Measurements from ENCODE around the gene IFNL1. TPM values are rescaled to one million over a fixed set of nuclear protein-coding genes. Genes with fewer than 3 reads are reported as not detected.
"Not testable (repeated sequence)": the region's sequence is repeated elsewhere in the genome, so short reads cannot be mapped to it uniquely, and the experiment has no call there.

Gene IFNL1
- total RNA-seq, 1 donor from 2014 or later = not detected

DNA sequence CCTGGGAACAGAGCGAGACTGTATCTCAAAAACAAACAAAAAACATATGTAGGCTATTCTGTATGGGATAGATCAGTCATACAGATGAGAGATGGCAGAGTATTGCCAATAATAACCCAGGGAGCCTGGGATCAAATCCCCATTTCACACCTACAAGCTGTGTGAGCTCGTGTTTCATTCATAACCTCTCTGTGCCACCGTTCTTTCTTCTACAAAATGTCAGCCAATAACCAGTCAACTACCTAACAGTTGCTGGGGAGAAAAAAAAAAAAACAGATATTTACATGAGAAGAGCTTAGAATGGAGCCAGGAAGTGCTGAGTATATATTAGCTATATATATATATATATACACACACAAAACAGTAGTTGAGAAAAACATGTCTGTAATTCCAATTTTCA is 34.5 kb upstream of the IFNL1 start:
- TF ChIP-seq CTCF (IDR thresholded peaks at IDR 0.05; ENCODE audit: insufficient read depth, low read length, poor library complexity, severe bottlenecking) = no peak
- H3K27me3 ChIP-seq (ENCODE audit: control insufficient read depth, insufficient read depth, low read length) = peaks cover 37% of the 10 kb centered on the region

GRCh38 chr19:39262496-39262895 is 33.7 kb upstream of the IFNL1 start:
- Histone ChIP-seq H3K36me3 (ENCODE audit: control insufficient read depth, insufficient read depth, low read length) (no peaks in the 10 kb centered on the region), H3K27me3 (ENCODE audit: control insufficient read depth, insufficient read depth, low read length) (peaks cover 39% of the 10 kb centered on the region), H3K4me3 (ENCODE audit: low read depth, low read length) (no peak overlapping the region)
- no peak for TF ChIP-seq CTCF (IDR thresholded peaks at IDR 0.05; ENCODE audit: insufficient read depth, low read length, poor library complexity, severe bottlenecking)
- DNase-seq (ENCODE audit: low read depth) = no peak

More for the DNA sequence above, 34.5 kb upstream of the IFNL1 start:
- H3K4me3 ChIP-seq (ENCODE audit: low read depth, low read length) = no peak overlapping the region
- DNase-seq (ENCODE audit: low read depth) = no peak
- no peaks in the 10 kb centered on the region for H3K36me3 ChIP-seq (ENCODE audit: control insufficient read depth, insufficient read depth, low read length)

GRCh38 chr19:39263912-39264305 is 32.3 kb upstream of the IFNL1 start:
- H3K36me3 ChIP-seq (ENCODE audit: control insufficient read depth, insufficient read depth, low read length) = no peaks in the 10 kb centered on the region
- TF ChIP-seq CTCF (IDR thresholded peaks at IDR 0.05; ENCODE audit: insufficient read depth, low read length, poor library complexity, severe bottlenecking) = no peak
- H3K27me3 ChIP-seq (ENCODE audit: control insufficient read depth, insufficient read depth, low read length) = peaks cover 39% of the 10 kb centered on the region
- H3K4me3 ChIP-seq (ENCODE audit: low read depth, low read length) = no peak overlapping the region
- no peak for DNase-seq (ENCODE audit: low read depth)

GRCh38 chr19:39264306-39265290 is 31.6 kb upstream of the IFNL1 start:
- Histone ChIP-seq H3K27me3 (ENCODE audit: control insufficient read depth, insufficient read depth, low read length) (peaks cover 39% of the 10 kb centered on the region), H3K4me3 (ENCODE audit: low read depth, low read length) (no peak overlapping the region), H3K36me3 (ENCODE audit: control insufficient read depth, insufficient read depth, low read length) (no peaks in the 10 kb centered on the region)
- TF ChIP-seq CTCF (IDR thresholded peaks at IDR 0.05; ENCODE audit: insufficient read depth, low read length, poor library complexity, severe bottlenecking) = no peak
- no peak for DNase-seq (ENCODE audit: low read depth)

DNA sequence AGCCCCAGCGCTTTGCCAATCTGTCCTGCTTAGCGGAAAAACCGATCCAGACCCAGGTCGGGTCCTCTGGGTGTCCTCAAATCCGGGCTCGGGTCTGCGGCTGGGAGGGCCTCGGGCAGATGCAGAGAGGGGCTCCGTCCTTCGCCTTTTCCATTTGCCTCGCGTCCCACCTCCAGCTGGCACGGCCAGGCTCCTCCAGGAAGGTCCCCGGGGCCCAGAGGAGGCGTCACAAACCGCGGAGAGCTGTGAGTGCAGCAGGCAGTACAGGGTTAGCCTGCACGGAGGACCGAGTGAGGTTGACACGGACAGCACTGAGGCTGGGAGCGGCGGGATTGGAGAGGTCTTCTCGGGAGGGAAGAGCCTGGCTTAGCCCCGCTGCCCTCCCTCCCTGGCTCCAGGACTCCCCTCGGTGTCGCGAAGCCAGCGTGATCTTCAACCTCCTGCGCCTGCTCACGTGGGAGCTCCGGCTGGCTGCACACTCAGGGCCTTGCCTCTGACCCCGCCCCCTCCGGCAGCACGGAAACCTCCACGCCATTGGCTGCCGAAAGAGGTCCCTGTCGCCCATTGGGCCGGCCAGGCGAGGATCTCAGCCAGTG is 30.8 kb upstream of the IFNL1 start:
- Histone ChIP-seq H3K27me3 (ENCODE audit: control insufficient read depth, insufficient read depth, low read length) (peaks cover 40% of the 10 kb centered on the region), H3K4me3 (ENCODE audit: low read depth, low read length) (no peak overlapping the region)
- no peak for DNase-seq (ENCODE audit: low read depth)

DNA sequence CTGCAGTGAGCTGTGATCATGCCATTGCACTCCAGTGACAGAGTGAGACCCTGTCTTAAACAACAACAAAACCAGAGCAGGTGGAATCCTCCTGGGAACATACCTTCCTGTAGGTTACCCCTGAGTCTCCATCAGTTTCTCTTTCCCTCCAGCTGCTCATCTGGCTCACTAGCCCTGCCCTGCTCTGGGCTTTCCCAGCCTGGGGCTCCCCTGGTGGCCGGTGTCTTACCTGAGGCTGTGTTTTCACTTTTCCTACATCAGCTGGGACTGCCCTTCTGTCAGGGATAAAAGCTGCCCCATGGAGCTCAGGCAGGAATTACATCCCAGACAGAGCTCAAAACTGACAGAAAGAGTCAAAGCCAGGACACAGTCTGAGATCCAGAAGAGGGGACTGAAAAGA is 28.1 kb upstream of the IFNL1 start, which contains the start of gene IFNL2:
TSS of gene IFNL2 (plus strand) at position 312 of the 400 bp plus-strand sequence. CDS start 173 bp downstream, outside the sequence.
- not testable (repeated sequence) for H3K36me3 ChIP-seq (ENCODE audit: control insufficient read depth, insufficient read depth, low read length); H3K4me3 ChIP-seq (ENCODE audit: low read depth, low read length); DNase-seq (ENCODE audit: low read depth)
- peaks cover 31% of the 10 kb centered on the region for H3K27me3 ChIP-seq (ENCODE audit: control insufficient read depth, insufficient read depth, low read length)

More for the DNA sequence above, 30.8 kb upstream of the IFNL1 start:
- TF ChIP-seq CTCF (IDR thresholded peaks at IDR 0.05; ENCODE audit: insufficient read depth, low read length, poor library complexity, severe bottlenecking) = no peak
- H3K36me3 ChIP-seq (ENCODE audit: control insufficient read depth, insufficient read depth, low read length) = no peaks in the 10 kb centered on the region

- not testable (repeated sequence) for H3K4me3 ChIP-seq (ENCODE audit: low read depth, low read length); DNase-seq (ENCODE audit: low read depth); H3K36me3 ChIP-seq (ENCODE audit: control insufficient read depth, insufficient read depth, low read length)
- peaks cover 27% of the 10 kb centered on the region for H3K27me3 ChIP-seq (ENCODE audit: control insufficient read depth, insufficient read depth, low read length)
Observed at GRCh38 chr19:39268531-39269223, 27.5 kb upstream of the IFNL1 start.

DNA sequence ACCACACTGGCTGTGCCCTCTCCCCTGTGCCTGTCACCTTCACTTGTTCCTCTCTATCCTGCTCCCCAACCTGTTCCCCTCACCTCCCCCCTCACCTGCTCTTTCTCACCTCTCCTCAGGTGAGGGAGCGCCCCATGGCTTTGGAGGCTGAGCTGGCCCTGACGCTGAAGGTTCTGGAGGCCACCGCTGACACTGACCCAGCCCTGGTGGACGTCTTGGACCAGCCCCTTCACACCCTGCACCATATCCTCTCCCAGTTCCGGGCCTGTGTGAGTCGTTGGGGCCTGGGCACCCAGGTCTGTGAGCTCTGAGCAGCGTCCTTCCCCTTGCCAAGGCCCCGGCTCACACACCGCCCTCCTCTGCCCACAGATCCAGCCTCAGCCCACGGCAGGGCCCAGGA is 26.8 kb upstream of the IFNL1 start:
- peaks cover 20% of the 10 kb centered on the region for H3K27me3 ChIP-seq (ENCODE audit: control insufficient read depth, insufficient read depth, low read length)
- DNase-seq (ENCODE audit: low read depth); H3K4me3 ChIP-seq (ENCODE audit: low read depth, low read length); H3K36me3 ChIP-seq (ENCODE audit: control insufficient read depth, insufficient read depth, low read length): not testable (repeated sequence)
